CD4-positive, alpha-beta T cell treated with Interleukin-15 for 1 hour (primary cell): ENCODE measurements around the gene NT5C2.

ENCODE experiments used
- DNase-seq: peaks from one replicate; pipeline ENCODE4 v3.0.0-alpha.2; 2020

Gene NT5C2

GRCh38 chr10:103120977-103121735 is 71.9 kb downstream of the NT5C2 start:
- no peak for DNase-seq

DNA sequence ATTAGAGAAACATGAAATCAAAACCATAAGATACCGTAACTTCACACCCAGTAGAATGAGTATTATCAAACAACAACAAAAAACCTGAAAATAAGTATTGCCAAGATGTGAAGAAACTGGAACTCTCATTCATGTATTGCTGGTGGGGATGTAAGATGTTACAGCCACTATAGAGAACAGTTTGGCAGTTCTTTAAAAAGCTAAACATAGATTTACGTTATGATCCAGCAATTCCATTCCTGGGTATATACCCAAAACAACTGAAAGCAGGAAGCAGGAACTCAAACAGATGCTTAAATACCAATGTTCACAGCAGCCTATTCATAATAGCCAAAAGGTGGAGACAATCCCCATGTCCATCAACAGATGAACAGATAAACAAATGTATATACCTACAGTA is 72.5 kb downstream of the NT5C2 start:
- no peak for DNase-seq

- DNase-seq, result no peak
Observed at GRCh38 chr10:103117247-103117646, 75.8 kb downstream of the NT5C2 start.

GRCh38 chr10:103114876-103115275 is 78.2 kb downstream of the NT5C2 start:
- no peak for DNase-seq

GRCh38 chr10:103111918-103112877 is 80.9 kb downstream of the NT5C2 start:
- DNase-seq, result no peak

DNA sequence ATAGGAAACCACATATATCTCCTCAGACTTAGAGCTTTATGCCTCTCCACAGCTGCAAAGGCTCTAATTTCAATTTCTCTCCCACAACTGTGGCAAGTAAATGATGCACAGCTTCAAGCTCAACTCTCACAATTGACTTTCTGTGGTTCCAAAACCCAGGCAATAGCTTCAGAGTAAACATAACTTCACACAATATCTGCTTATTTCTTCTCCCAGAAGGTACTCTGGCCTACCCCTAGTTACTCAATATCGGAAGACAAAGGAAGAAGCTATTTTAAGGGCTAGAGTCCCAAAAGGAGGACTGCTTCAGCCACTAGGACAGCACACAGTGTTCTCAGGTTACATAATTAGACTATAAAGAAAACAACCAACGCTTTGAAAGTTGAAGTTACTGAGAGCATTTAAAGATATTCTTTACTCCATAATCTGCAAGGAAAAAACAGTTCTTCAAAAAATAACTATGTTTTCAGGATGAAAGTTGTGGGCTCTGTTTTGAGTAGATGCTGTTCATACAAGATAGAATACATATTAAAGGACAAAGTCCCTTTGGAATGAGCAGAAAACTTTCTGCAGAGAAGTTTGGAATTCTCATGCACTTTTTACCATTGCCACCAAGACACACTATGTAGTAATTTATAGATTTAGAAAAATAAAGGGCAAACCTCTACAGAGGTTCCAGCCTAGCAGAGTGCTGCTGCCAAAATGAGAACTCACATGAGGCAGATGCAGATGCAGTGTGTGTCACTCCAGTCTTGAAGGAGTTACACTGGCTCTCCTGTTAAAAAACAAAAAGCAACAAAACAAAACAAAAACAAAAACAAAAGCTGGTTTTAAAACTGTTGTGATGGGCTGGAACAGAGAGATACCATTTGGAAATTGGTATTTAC is 81.8 kb downstream of the NT5C2 start:
- no peak for DNase-seq

DNA sequence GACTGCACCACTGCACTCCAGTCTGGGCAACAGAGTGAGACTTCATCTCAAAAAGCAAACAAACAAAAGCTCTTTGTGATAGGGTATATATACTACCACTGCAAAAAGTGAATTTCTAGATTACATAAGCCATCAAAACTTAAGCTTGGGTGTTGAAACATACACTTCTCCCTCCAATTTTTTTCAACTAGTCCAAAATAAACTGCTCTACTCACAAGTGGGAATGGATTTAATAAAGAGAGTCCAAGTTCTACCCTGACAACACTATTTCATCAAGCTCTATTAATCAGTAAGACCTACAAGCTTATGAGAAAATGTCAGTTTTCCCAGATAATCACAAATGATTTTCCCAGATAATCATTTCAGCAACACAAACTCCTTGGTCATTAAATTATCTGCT is 82.7 kb downstream of the NT5C2 start:
- DNase-seq, result no peak

- DNase-seq, result no peak
Observed at GRCh38 chr10:103109821-103110220, 83.3 kb downstream of the NT5C2 start.

DNA sequence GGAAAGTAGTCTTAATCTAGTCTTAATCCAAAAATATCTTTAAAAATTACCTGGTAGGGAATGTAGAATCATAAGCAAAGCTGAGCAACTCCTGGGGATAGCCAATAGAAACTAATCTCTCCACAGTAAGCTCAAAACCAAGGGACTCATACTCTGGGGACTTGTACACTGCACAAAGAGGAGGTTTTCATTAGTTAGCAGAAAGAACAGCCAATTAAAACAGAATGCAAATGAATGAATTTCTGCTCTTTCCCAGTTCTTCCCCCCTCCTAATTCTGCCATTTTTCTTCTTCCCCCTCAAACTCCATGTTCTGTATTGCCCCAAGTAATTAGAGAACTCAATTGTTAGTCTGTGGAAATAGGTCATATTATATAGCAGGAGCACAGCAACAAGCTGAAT is 86.5 kb downstream of the NT5C2 start:
- DNase-seq, result no peak

DNA sequence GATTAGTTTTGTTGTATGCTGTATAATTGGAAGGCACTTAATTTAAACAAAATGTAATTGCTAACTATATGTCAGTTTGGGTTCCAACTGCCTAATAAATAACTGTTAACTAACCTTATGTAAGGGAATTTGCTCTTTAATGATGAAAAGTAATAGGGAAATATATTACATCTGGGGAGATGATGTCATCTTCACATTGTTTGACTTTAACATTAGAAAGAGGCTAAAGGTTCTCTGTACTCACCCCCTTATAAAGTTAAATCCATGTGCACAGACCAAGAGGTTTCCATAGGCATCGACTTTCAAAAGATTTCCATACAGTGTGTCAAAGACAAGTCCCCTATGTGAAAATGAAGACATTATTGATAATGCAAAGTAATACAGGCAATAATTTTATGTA is 87.6 kb downstream of the NT5C2 start:
- DNase-seq, result no peak

- DNase-seq, result no peak
Observed at GRCh38 chr10:103104721-103105120, 88.4 kb downstream of the NT5C2 start.

- DNase-seq, result no peak
Observed at GRCh38 chr10:103103989-103104388, 89.1 kb downstream of the NT5C2 start.

DNA sequence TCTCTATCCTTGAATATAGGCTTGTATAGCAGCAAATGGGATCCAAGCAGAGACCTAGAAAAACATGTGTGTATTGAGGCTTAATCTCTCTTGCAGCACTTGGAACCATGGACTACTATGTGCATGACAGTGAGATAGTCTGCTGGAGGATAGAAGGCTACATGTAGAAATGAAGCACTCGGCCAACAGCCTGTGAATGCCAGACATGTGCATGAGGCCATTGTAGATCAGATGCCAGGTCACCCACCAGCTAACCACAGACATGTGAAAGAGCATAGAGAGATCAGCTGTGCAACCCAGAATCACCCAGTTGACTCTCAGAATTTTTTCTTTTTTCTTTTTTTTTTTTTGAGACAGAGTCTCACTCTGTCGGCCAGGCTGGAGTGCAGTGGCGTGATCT is 90.9 kb downstream of the NT5C2 start:
- no peak for DNase-seq

- DNase-seq, result no peak
Observed at GRCh38 chr10:103100620-103101019, 92.5 kb downstream of the NT5C2 start.

GRCh38 chr10:103098240-103098639 is 94.8 kb downstream of the NT5C2 start:
- DNase-seq, result no peak

DNA sequence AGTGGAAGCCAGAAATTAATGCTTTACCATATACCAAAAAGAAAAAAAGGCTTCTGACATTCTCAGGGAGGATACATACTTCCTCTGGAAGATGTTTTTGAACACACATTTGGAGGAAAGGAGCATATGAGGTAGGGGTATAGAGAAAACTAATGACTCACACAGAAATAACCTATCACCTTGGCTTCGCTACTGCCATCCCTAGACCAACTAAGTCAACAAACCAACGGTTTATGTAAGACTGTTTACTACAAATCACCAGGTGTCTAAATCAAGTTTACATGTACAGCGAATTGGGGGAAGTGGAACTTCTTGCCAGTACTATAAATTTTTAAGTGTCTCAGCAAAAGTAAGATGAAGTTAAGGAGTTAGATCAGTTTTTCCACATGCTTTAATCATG is 96.9 kb downstream of the NT5C2 start:
- DNase-seq, result no peak

- DNase-seq, result no peak
Observed at GRCh38 chr10:103095005-103095404, 98.1 kb downstream of the NT5C2 start.

GRCh38 chr10:103090911-103091310 is 102.2 kb downstream of the NT5C2 start:
- no peak for DNase-seq

DNA sequence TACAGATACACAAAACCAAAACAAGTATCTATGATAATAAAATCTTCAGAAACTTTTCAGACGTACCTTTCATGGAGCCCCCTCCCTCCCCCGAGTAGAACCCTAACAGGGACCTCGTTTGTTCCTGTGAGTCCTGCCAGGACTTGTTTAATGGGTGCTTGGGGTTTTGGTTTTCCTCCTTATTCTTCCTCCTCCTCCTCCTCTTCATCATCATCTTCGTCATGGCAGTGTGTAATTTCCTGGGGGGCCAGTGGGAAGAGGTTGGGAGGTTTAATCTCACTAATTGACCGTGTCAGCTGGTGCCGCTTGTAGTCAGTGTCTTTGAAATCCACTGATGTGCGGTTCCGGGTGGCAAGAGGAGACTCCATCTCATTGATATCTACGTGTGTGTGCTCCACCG is 103.6 kb downstream of the NT5C2 start:
- no peak for DNase-seq

DNA sequence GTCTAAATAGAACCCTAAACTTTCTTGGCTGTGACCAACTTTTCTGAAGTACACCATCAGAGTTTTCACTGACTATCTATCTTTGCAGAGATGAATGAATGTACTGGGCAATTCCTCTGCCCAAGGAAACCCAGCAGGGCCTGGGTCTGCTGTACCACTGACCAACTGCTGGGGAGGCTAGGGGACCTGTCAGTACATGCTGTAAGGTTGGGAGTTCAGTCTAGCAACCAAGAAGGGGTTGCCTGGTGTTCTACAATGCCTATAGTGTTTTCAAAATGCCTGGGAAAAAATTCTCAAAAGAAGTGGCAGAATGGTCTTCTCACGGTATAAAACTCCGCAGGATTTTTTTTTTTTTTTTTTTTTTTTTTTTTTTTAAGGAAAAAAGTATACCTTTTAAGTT is 106.3 kb downstream of the NT5C2 start:
- no peak for DNase-seq

- DNase-seq, result no peak
Observed at GRCh38 chr10:103086261-103086660, 106.8 kb downstream of the NT5C2 start.

- DNase-seq, result no peak
Observed at GRCh38 chr10:103083977-103084320, 109.1 kb downstream of the NT5C2 start.
